Testis (tissue), 3 donors: ENCODE measurements around the gene CDKN2D. TPM values are rescaled to one million over a fixed set of nuclear protein-coding genes. Genes with fewer than 3 reads are reported as not detected.
"Not testable (repeated sequence)": the region's sequence is repeated elsewhere in the genome, so short reads cannot be mapped to it uniquely, and the experiment has no call there.

Source experiments
- DNase-seq: peaks from one replicate; pipeline ENCODE4 v3.0.0-alpha.2; 2019
- H3K27ac ChIP-seq, 2 donors: fragments of 200-600 bp; sonication (generic); one replicate each; pipeline ENCODE4 v1.5.1; 2019
- H3K27me3 ChIP-seq: fragments of 200-600 bp; sonication (generic); one replicate; pipeline ENCODE4 v1.5.1; 2019
- H3K36me3 ChIP-seq: fragments of 200-600 bp; sonication (generic); one replicate; pipeline ENCODE4 v1.5.1; 2017; ENCODE audit warnings: low read depth; ENCODE audit errors: missing control alignments
- H3K4me1 ChIP-seq: fragments of 200-600 bp; sonication (generic); one replicate; pipeline ENCODE4 v1.5.1; 2019
- H3K4me3 ChIP-seq, 2 donors: fragments of 200-600 bp; sonication (generic); one replicate each; pipeline ENCODE4 v1.5.1; 2017 to 2019
- H3K9me3 ChIP-seq: fragments of 200-600 bp; sonication (generic); one replicate; pipeline ENCODE4 v1.5.1; 2017
- CTCF ChIP-seq, 3 experiments: fragments of 450-650 bp in 2 of 3; fragments of 200-600 bp in 1 of 3; sonication (generic) in 1 of 3; IDR thresholded peaks; one replicate each; pipeline ENCODE4 v1.5.1; 2016 to 2019; ENCODE audit warnings: antibody characterized with exemption in 3 of 3, mild to moderate bottlenecking in 2 of 3, moderate library complexity in 1 of 3
- POLR2A ChIP-seq: fragments of 450-650 bp; IDR thresholded peaks from one replicate; pipeline ENCODE4 v1.6.1; 2017; ENCODE audit warnings: antibody characterized with exemption, mild to moderate bottlenecking, moderate library complexity
- WGBS, 2 donors: methylation state at CpG; one replicate each; pipeline ENCODE4 v1.1.5; 2018; 5-methylcytosine and 5-hydroxymethylcytosine counted together
- intact Hi-C: fragments of 100-400 bp; cut with DNase I; formaldehyde crosslinking; loops from one replicate; pipeline ENCODE4 v1.15.1; 2023; ENCODE audit warnings: low total_unique reads
- polyA plus RNA-seq: library from polyadenylated mRNA; stranded (reverse); fragments of 350-450 nt; fragmentation: Illumina TruSeq; extraction: RNeasy Lipid Tissue Mini Kit (QIAGEN cat#74804); gene quantifications from one replicate; pipeline ENCODE4 v1.2.3, GENCODE V29; 2014; ENCODE audit warnings: low read depth, low replicate concordance; ENCODE audit not compliant: insufficient read depth
- total RNA-seq, 2 donors: library from RNA; depleted of rRNA; stranded (reverse); fragments of >200 nt; gene quantifications; one replicate each; pipeline ENCODE4 v1.2.3, GENCODE V29; 2016

CDKN2D gene
- total and polyA plus RNA-seq, 3 donors from 2014 or later, result 30.6 to 57.7 (median 37.2) TPM

GRCh38 chr19:10574462-10574861, 5.7 kb upstream of the CDKN2D start:
- WGBS, 2 donors, result 85 to 88% methylated on average over 8 of the region's 8 CpGs
- Histone ChIP-seq H3K27ac (no peak overlapping the region), H3K4me3 (no peak overlapping the region)

DNA sequence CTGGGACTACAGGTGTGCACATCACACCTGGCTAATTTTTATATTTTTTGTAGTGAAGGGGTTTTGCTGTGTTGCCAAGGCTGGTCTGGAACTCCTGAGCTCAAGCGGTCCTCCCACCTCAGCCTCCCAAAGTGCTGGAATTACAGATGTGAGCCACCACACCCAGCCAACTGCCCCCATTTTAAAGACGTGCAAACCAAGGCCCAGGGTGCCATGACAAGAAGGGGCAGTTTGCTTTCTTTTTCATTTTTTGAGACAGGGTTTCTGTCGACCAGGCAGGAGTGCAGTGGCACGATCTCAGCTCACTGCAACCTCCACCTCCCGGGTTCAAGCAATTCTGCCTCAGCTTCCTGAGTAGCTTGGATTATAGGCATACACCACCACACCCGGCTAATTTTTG, 5.0 kb upstream of the CDKN2D start:
- H3K27ac ChIP-seq, H3K9me3 ChIP-seq, H3K4me3 ChIP-seq, H3K27me3 ChIP-seq, DNase-seq, H3K36me3 ChIP-seq: not testable (repeated sequence)
- intact Hi-C loops, result loop anchor here (10.0 kb wide), 1 partner anchor 99 kb away; no protein-coding TSS in a partner anchor
- H3K4me1 ChIP-seq, result peaks cover 12% of the 10 kb centered on the region
- 84 to 89% methylated on average over 6 of the region's 6 CpGs for WGBS, 2 donors

More at GRCh38 chr19:10574462-10574861, 5.7 kb upstream of the CDKN2D start:
- intact Hi-C loops, result loop anchor here (10.0 kb wide), 1 partner anchor 100 kb away; no protein-coding TSS in a partner anchor
- H3K9me3 ChIP-seq, result no peaks in the 10 kb centered on the region
- no peak for DNase-seq
- TF ChIP-seq CTCF (IDR thresholded peaks at IDR 0.05), result no peak
- no peak for TF ChIP-seq POLR2A
- H3K4me1 ChIP-seq, result peaks cover 8% of the 10 kb centered on the region
- no peaks in the 10 kb centered on the region for H3K36me3 ChIP-seq
- H3K27me3 ChIP-seq, result no peaks in the 10 kb centered on the region

GRCh38 chr19:10568062-10568825, 535 bp downstream of the CDKN2D start:
- peak overlapping the region; percentile 67 to 76 for H3K4me3 ChIP-seq
- no peaks in the 10 kb centered on the region for H3K36me3 ChIP-seq
- no peaks in the 10 kb centered on the region for H3K27me3 ChIP-seq
- H3K9me3 ChIP-seq, result no peaks in the 10 kb centered on the region
- no peak for DNase-seq
- peak overlapping the region; percentile 50 to 74 for H3K27ac ChIP-seq
- H3K4me1 ChIP-seq, result peaks cover 27% of the 10 kb centered on the region
- TF ChIP-seq CTCF (IDR thresholded peaks at IDR 0.05), result no peak
- TF ChIP-seq POLR2A, result no peak
- 3 to 9% methylated on average over 15 to 30 of the region's 58 CpGs for WGBS, 2 donors
- intact Hi-C loops, result no loop called here

- no peaks in the 10 kb centered on the region for H3K36me3 ChIP-seq
- no peak overlapping the region for H3K27ac ChIP-seq
- DNase-seq, result no peak
- H3K27me3 ChIP-seq, result no peaks in the 10 kb centered on the region
- WGBS, 2 donors, result 34 to 44% methylated on average over 5 of the region's 5 CpGs
- intact Hi-C loops, result no loop called here
- no peak for TF ChIP-seq POLR2A
- TF ChIP-seq CTCF (IDR thresholded peaks at IDR 0.05), result no peak
- peaks cover 27% of the 10 kb centered on the region for H3K4me1 ChIP-seq
- peak overlapping the region in 1 of 2 donors; percentile 67 for H3K4me3 ChIP-seq
- no peaks in the 10 kb centered on the region for H3K9me3 ChIP-seq
Observed at GRCh38 chr19:10567656-10568055, 1.1 kb downstream of the CDKN2D start.

- intact Hi-C loops, result no loop called here
- TF ChIP-seq POLR2A (no peak), CTCF (IDR thresholded peaks at IDR 0.05) (no peak)
- WGBS, 2 donors, result 54 to 59% methylated on average over 18 to 19 of the region's 19 CpGs
- Histone ChIP-seq H3K27me3 (no peaks in the 10 kb centered on the region), H3K9me3 (no peaks in the 10 kb centered on the region), H3K4me3 (no peak overlapping the region), H3K27ac (peak overlapping the region; percentile 85 to 90), H3K36me3 (no peaks in the 10 kb centered on the region), H3K4me1 (peaks cover 23% of the 10 kb centered on the region)
- no peak for DNase-seq
Observed at GRCh38 chr19:10566658-10567410, 1.9 kb downstream of the CDKN2D start.
